HG02798 (cell line): Measurements from ENCODE around the gene LRGUK.
A peak's percentile ranks its signal among the peaks of the same experiment; 100 is the strongest.
"Not testable (repeated sequence)": the region's sequence is repeated elsewhere in the genome, so short reads cannot be mapped to it uniquely, and the experiment has no call there.

Source experiments
- ATAC-seq: cut with Tn5 transposase; IDR thresholded peaks from one replicate; pipeline ENCODE4 v1.9.1; 2021; ENCODE audit warnings: mild to moderate bottlenecking; ENCODE audit not compliant: unreplicated experiment, poor library complexity

LRGUK gene

GRCh38 chr7:134126966-134127848, at the start of gene LRGUK:
Gene LRGUK, plus strand, starts transcription at chr7:134127340. Its CDS starts 28 bp downstream, at chr7:134127368.
- peak; percentile 100 for ATAC-seq

- not testable (repeated sequence) for ATAC-seq
These were observed 49.6 kb upstream of the LRGUK start for GRCh38 chr7:134077560-134077959.

GRCh38 chr7:134078991-134079390, 48.1 kb upstream of the LRGUK start:
- ATAC-seq, result no peak

- no peak for ATAC-seq
These were observed 45.4 kb upstream of the LRGUK start for GRCh38 chr7:134081695-134082094.

GRCh38 chr7:134083766-134084487, 43.2 kb upstream of the LRGUK start:
- no peak for ATAC-seq

- ATAC-seq, result peak; percentile 80
These were observed 42.5 kb upstream of the LRGUK start for GRCh38 chr7:134084488-134085144.

- ATAC-seq, result no peak
These were observed 41.8 kb upstream of the LRGUK start for GRCh38 chr7:134085311-134085710.

GRCh38 chr7:134086998-134087735, 40.0 kb upstream of the LRGUK start:
- no peak for ATAC-seq

- no peak for ATAC-seq
These were observed 38.9 kb upstream of the LRGUK start for GRCh38 chr7:134088199-134088598.

- no peak for ATAC-seq
These were observed 37.7 kb upstream of the LRGUK start for GRCh38 chr7:134089446-134089845.

GRCh38 chr7:134098072-134098471, 29.1 kb upstream of the LRGUK start:
- ATAC-seq, result no peak

GRCh38 chr7:134101716-134102115, 25.4 kb upstream of the LRGUK start:
- peak; percentile 39 for ATAC-seq

GRCh38 chr7:134104166-134104565, 23.0 kb upstream of the LRGUK start:
- ATAC-seq, result no peak

- ATAC-seq, result no peak
These were observed 21.3 kb upstream of the LRGUK start for GRCh38 chr7:134105841-134106240.

GRCh38 chr7:134108802-134109201, 18.3 kb upstream of the LRGUK start:
- no peak for ATAC-seq

GRCh38 chr7:134113655-134114054, 13.5 kb upstream of the LRGUK start:
- ATAC-seq, result no peak

GRCh38 chr7:134114992-134115391, 12.1 kb upstream of the LRGUK start:
- no peak for ATAC-seq

- no peak for ATAC-seq
These were observed 6.7 kb upstream of the LRGUK start for GRCh38 chr7:134120405-134120804.

GRCh38 chr7:134121632-134122139, 5.5 kb upstream of the LRGUK start:
- ATAC-seq, result no peak

GRCh38 chr7:134122980-134123379, 4.2 kb upstream of the LRGUK start:
- no peak for ATAC-seq
